Heart right ventricle (tissue), 16 donors: ENCODE results near the gene EXT2. TPM values are rescaled to one million over a fixed set of nuclear protein-coding genes. Genes with fewer than 3 reads are reported as not detected.

Experiments used
- ATAC-seq, 8 donors: fragments of 200-7000 bp; cut with Tn5 transposase; one replicate each; pipeline ENCODE4 v1.9.1; 2020; ENCODE audit warnings: mild to moderate bottlenecking in 8 of 8, moderate library complexity in 8 of 8, moderate number of reproducible peaks in 1 of 8
- DNase-seq, 2 donors: peaks; one replicate each; pipeline ENCODE4 v3.0.0-alpha.2; 2020
- H3K27ac ChIP-seq, 10 donors: fragments of 200-600 bp; sonication (generic) in 2 of 10; one replicate each; pipeline versions ENCODE4 v1.5.0 to v1.8.0; 2020 to 2022; ENCODE audit warnings: mild to moderate bottlenecking in 3 of 10
- H3K27me3 ChIP-seq, 7 donors: fragments of 200-600 bp; one replicate each; pipeline ENCODE4 v1.8.0; 2021 to 2022; ENCODE audit warnings: mild to moderate bottlenecking in 2 of 7
- H3K36me3 ChIP-seq, 9 donors: fragments of 200-600 bp; sonication (generic) in 1 of 9; one replicate each; pipeline versions ENCODE4 v1.5.0 to v1.8.0; 2020 to 2022; ENCODE audit warnings: mild to moderate bottlenecking in 2 of 9
- H3K4me1 ChIP-seq, 9 donors: fragments of 200-600 bp; sonication (generic) in 1 of 9; one replicate each; pipeline versions ENCODE4 v1.5.0 to v1.8.0; 2020 to 2022; ENCODE audit warnings: mild to moderate bottlenecking in 4 of 9
- H3K4me3 ChIP-seq, 10 donors: fragments of 200-600 bp; sonication (generic) in 2 of 10; one replicate each; pipeline versions ENCODE4 v1.5.0 to v1.8.0; 2020 to 2022; ENCODE audit warnings: mild to moderate bottlenecking in 7 of 10, moderate library complexity in 2 of 10
- H3K9me3 ChIP-seq, 11 donors: fragments of 200-600 bp in 10 of 11; sonication (generic) in 2 of 11; one replicate each; pipeline versions ENCODE4 v1.5.0 to v1.8.0; 2013 to 2022; ENCODE audit warnings: mild to moderate bottlenecking in 2 of 11, control low read depth in 1 of 11, moderate library complexity in 1 of 11
- WGBS, 2 donors: extraction: QIAGEN DNeasy Blood & Tissue Kit; methylation state at CpG; one replicate each; pipeline ENCODE4 v1.1.7; 2013; ENCODE audit warnings: inconsistent platforms in 1 of 2; 5-methylcytosine and 5-hydroxymethylcytosine counted together
- intact Hi-C, 10 donors: fragments of 100-400 bp; cut with DNase I; formaldehyde crosslinking; loops; one replicate each; pipeline versions ENCODE4 v1.11.1 to v1.14.2; 2022
- polyA plus RNA-seq, 2 donors: library from polyadenylated mRNA; stranded (reverse); fragments of 200-250 nt; gene quantifications; one replicate each; pipeline ENCODE4 v1.2.3, GENCODE V29; 2013
- total RNA-seq, 10 donors: library from RNA; stranded (reverse); fragmentation: NEBNext Ultra II Directional in 3 of 10; extraction: Animal tissue kit (Norgen Biotek cat#: 25700) in 3 of 10; gene quantifications; one replicate each; pipeline versions ENCODE4 v1.2.1 to v1.2.4, GENCODE V29; 2021 to 2023
- TF ChIP-seq, protein P1 (sequence below), 9 donors: fragments of 200-600 bp; sonication (generic) in 2 of 9; IDR thresholded peaks; one replicate each; pipeline versions ENCODE4 v1.5.0 to v1.8.0; 2021 to 2022; ENCODE audit warnings: antibody characterized with exemption in 9 of 9, mild to moderate bottlenecking in 5 of 9, moderate library complexity in 1 of 9
- donor health status: Arrhythmogenic right ventricular cardiomyopathy.
- donor health status: ischemic (EF 13 %, LVEDD 7.1; RV severe dilation, severe dysfunction).
- donor health status: healthy with polysubstance abuse.
- donor health status: DM: no; HTN: yes; CAD: no.
- donor health status: DM: no; HTN: no; CAD: no.
- donor health status: ischemic (EF 25% LVEDD 6.9; RV normal size, moderate dysfunction).
- donor health status: ischemic (EF 25% LVEDD 5.7; RV mildly dilated, moderate dysfunction).
- donor health status: healthy.
- donor health status: DM: yes; HTN: yes; CAD: no.
- donor health status: Ischemic cardiomyopathy.
- donor health status: ischemic (EF 35%, LVEDD 5.7; RV mildly dilated, moderate dysfunction).
- donor health status: nonischemic (EF 11% LVEDD 7.7; RV severe dilation, severe dysfunction).
- donor health status: DM: yes; HTN: yes; CAD: no.
- donor health status: PGD.
- donor health status: ischemic (EF 29% LVEDD 5.4; RV normal size, mild dysfunction).
- donor health status: nonischemic (EF 23%, LVEDD 6.1; RV moderate dilation, normal function).

Gene EXT2
- total and polyA plus RNA-seq, 12 donors = 18.7 to 35.1 (median 28.2) TPM

DNA sequence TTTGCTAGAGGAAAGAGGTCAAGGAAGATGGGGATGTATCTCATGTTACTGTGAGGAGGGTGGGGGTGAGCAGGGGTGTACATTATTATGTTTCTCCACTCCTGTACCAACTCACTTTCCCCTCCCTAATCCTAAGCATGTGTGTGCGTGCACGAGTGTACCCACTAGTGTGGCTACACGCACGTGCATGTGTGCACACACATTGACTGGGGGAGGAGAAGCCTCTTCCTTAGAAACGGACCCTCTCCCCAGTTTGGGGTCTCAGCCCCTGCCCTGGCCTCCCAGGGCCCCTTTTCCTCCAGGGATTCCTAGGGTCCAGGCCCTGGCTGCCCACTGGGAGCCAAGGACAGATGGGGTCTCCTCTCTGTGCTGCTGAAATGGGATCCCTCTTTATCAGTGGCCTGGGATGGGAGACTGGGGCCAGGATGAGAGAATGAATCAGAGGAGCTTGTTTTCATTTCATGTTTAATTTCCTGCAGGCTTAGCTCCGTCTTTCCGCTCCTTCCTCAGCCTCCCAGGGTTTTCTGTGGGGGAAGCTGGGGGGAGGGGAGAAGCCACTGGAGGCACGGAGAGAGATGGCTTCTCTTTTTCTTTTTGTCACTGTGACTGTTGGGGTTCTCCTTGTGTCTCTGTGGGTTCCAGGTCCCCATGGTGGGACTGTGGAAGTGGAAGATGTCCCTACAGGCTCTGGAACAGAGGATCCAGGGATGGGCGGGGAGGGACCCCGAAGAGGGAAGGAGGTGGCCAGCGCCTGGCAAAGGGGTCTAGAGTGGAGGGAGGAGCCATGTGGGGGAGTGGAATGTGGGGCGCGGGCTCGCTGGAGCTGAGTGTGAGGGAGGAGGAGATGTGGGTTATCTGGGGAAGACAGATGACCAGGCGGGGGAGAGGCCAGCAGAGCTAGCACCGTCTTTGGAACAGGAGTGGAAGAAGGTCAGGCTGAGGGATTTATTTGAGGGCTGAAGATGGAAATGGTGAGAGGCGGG is 174.2 kb downstream of the EXT2 start:
- H3K27ac ChIP-seq = peak overlapping the region in 2 of 10 donors; percentile 0 to 66
- DNase-seq (no peak), ATAC-seq (peak in 6 of 8 donors; percentile 24 to 63 (median 45))
- 52 to 63% methylated on average over 17 of the region's 17 CpGs for WGBS, 2 donors
- no peaks in the 10 kb centered on the region for H3K27me3 ChIP-seq
- no peaks in the 10 kb centered on the region for H3K9me3 ChIP-seq
- peaks cover 0 to 4% (median 0%) of the 10 kb centered on the region in 9 donors for H3K4me1 ChIP-seq
- no peaks in the 10 kb centered on the region for H3K36me3 ChIP-seq
- intact Hi-C loops = no loop called here
- TF ChIP-seq, protein P1, sequence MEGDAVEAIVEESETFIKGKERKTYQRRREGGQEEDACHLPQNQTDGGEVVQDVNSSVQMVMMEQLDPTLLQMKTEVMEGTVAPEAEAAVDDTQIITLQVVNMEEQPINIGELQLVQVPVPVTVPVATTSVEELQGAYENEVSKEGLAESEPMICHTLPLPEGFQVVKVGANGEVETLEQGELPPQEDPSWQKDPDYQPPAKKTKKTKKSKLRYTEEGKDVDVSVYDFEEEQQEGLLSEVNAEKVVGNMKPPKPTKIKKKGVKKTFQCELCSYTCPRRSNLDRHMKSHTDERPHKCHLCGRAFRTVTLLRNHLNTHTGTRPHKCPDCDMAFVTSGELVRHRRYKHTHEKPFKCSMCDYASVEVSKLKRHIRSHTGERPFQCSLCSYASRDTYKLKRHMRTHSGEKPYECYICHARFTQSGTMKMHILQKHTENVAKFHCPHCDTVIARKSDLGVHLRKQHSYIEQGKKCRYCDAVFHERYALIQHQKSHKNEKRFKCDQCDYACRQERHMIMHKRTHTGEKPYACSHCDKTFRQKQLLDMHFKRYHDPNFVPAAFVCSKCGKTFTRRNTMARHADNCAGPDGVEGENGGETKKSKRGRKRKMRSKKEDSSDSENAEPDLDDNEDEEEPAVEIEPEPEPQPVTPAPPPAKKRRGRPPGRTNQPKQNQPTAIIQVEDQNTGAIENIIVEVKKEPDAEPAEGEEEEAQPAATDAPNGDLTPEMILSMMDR (IDR thresholded peaks at IDR 0.05) = no peak
- no peak overlapping the region for H3K4me3 ChIP-seq

DNA sequence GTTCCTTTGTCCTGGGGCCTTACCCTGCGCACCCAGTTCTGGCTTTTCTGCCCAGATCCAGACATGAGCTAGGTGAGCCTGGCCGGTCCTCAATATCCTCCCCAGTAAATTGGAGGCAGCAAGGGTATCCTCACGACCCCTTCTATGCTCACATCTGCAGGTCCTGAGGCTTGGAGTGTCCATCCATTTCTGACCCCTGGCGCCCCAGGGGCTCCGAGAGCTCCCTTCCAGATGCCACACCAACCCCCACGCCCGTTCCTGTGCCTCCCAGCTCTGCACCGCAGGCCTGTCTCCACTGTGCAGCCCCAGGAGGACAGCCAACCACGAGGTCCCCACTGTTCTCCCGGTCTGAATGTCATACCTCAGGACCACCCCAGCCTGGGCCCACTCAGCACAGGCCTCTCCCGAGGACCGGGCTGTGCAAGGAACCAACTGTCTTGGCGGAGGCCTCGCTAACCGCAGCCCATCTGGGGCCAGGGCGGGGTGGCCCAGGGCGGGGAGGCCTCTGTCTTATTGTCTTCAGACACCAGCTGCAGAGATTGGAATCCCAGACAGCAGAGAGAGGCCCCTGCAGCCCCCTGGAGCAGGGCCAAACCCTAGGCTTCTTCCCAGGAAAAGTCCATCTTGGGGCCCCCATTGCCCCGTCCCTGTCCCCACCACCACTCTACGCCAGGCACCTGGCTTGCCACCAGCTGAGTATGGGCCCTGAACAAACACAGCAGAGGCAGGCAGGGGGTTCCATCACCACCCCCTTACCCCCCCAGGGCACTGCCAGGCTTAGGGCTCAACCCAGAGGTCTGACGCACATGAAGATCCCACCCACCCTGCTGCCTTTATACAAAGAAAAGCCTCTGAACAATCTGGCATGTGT is 175.2 kb downstream of the EXT2 start:
- H3K4me1 ChIP-seq = peaks cover 0 to 4% (median 0%) of the 10 kb centered on the region in 9 donors
- no peak overlapping the region for H3K4me3 ChIP-seq
- H3K27me3 ChIP-seq = no peaks in the 10 kb centered on the region
- peak in 1 of 8 donors; percentile 26 for ATAC-seq
- WGBS, 2 donors = 86 to 91% methylated on average over 20 of the region's 20 CpGs
- no peak for DNase-seq
- intact Hi-C loops = no loop called here
- H3K36me3 ChIP-seq = no peaks in the 10 kb centered on the region
- TF ChIP-seq, protein P1 (IDR thresholded peaks at IDR 0.05) = no peak
- peak overlapping the region in 1 of 10 donors; percentile 66 for H3K27ac ChIP-seq
- no peaks in the 10 kb centered on the region for H3K9me3 ChIP-seq

DNA sequence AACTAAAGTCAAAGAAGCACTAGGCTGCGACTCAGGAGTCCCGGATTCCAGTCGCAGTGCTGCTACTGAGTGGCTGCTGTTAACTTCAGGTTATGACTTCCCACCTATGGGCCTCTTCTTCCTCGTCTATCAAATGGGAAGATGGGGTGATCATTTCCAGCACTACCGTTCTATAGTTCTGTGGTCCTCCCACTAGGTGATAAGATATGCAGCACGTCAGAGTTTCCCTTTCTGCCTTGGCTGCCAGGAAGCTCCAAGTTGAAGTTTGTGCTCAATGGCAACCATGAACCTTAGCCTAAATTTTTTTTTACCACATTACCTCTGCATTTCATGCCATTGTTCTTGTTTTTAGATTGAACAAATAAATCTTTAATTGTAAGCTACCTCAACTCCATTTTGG is 175.8 kb downstream of the EXT2 start:
- no peaks in the 10 kb centered on the region for H3K36me3 ChIP-seq
- intact Hi-C loops = no loop called here
- ATAC-seq = no peak
- H3K4me3 ChIP-seq = no peak overlapping the region
- TF ChIP-seq, protein P1 (IDR thresholded peaks at IDR 0.05) = no peak
- H3K9me3 ChIP-seq = no peaks in the 10 kb centered on the region
- no peaks in the 10 kb centered on the region for H3K27me3 ChIP-seq
- no peak overlapping the region for H3K27ac ChIP-seq
- DNase-seq = no peak
- H3K4me1 ChIP-seq = peaks cover 0 to 4% (median 0%) of the 10 kb centered on the region in 9 donors
- 94 to 96% methylated on average over 6 of the region's 6 CpGs for WGBS, 2 donors

DNA sequence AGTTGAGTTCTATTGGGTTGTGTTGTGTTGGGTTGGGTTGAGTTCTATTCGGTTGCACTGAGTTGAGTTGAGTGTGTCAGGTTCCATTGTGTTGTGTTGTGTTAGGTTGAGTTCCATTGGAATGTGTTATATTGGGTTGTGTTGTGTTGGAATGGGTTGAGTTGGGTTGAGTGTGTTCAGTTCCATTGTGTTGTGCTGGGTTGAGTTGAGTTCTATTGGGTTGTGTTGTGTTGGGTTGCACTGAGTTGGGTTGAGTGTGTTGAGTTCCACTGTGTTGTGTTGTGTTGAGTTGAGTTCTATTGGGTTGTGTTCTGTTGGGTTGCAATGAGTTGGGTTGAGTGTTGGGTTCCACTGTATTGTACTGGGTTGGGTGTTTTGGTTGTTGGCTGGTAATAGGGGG is 178.9 kb downstream of the EXT2 start:
- H3K36me3 ChIP-seq = no peaks in the 10 kb centered on the region
- peaks cover 0 to 4% (median 0%) of the 10 kb centered on the region in 9 donors for H3K4me1 ChIP-seq
- intact Hi-C loops = no loop called here
- WGBS, 2 donors = 80 to 88% methylated on average over 1 of the region's 1 CpG
- H3K27ac ChIP-seq = no peak overlapping the region
- DNase-seq = no peak
- H3K4me3 ChIP-seq = no peak overlapping the region
- no peaks in the 10 kb centered on the region for H3K27me3 ChIP-seq
- TF ChIP-seq, protein P1 (IDR thresholded peaks at IDR 0.05) = no peak
- no peaks in the 10 kb centered on the region for H3K9me3 ChIP-seq
- no peak for ATAC-seq
